Measurements from ENCODE around the gene KCNJ3. TPM values are rescaled to one million over a fixed set of nuclear protein-coding genes. Genes with fewer than 3 reads are reported as not detected.

Gene KCNJ3
- total and polyA plus RNA-seq, 11 donors: 0.07 to 6.2 (median 0.40) TPM

DNA sequence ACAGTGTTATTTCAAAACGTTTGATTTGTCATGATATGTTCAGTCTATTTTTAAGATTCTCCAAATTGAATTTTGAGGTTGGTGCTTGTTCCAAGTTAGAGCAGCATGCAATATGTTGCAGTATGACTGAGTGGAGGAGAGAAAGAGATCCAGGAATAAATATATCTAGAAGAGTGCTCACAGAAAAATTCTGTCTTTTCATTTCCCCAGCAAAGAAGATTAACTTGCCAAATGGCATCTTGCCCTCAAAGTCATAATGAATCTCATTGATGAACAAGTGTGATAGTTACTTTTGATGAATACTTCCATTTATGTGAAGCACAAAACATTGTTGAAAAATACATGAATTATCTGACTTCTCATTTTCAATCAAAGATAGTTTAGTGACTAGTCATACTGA, 95.9 kb downstream of the KCNJ3 start:
- Histone ChIP-seq H3K27ac (no peak overlapping the region), H3K9me3 (no peaks in the 10 kb centered on the region), H3K36me3 (no peaks in the 10 kb centered on the region), H3K27me3 (no peaks in the 10 kb centered on the region), H3K4me1 (no peaks in the 10 kb centered on the region), H3K4me3 (no peak overlapping the region)
- 41 to 47% (median 45%) methylated on average over 1 of the region's 1 CpG for WGBS, 4 donors
- intact Hi-C loops (cut with DNase I): no loop called here
- ATAC-seq: no peak
- no peak for DNase-seq
- TF ChIP-seq, protein P1, sequence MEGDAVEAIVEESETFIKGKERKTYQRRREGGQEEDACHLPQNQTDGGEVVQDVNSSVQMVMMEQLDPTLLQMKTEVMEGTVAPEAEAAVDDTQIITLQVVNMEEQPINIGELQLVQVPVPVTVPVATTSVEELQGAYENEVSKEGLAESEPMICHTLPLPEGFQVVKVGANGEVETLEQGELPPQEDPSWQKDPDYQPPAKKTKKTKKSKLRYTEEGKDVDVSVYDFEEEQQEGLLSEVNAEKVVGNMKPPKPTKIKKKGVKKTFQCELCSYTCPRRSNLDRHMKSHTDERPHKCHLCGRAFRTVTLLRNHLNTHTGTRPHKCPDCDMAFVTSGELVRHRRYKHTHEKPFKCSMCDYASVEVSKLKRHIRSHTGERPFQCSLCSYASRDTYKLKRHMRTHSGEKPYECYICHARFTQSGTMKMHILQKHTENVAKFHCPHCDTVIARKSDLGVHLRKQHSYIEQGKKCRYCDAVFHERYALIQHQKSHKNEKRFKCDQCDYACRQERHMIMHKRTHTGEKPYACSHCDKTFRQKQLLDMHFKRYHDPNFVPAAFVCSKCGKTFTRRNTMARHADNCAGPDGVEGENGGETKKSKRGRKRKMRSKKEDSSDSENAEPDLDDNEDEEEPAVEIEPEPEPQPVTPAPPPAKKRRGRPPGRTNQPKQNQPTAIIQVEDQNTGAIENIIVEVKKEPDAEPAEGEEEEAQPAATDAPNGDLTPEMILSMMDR (IDR thresholded peaks at IDR 0.05): no peak
- no peak for TF ChIP-seq POLR2A (IDR thresholded peaks at IDR 0.05)

DNA sequence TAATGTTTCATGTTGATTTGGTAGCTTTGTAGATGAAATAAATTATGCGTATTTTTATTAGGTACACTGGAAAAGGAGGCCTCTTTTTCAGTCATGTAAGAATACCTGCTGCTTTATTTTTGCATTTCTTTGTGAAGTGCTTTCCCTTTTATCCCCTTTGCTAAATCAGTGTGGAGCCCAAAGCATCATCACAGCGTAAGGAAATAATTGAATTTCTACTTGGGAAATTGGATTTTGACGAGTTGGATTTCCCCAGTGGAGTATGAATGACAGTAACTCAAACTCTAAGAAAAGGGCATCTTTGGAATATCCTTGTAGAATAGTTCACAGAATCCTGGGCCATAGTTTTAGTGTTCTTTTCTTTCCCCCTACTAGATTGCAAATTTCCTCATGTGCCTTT, 97.2 kb downstream of the KCNJ3 start:
- WGBS, 4 donors: 68 to 84% (median 81%) methylated on average over 3 of the region's 3 CpGs
- no peaks in the 10 kb centered on the region for H3K27me3 ChIP-seq
- DNase-seq (no peak), ATAC-seq (no peak)
- no peak overlapping the region for H3K27ac ChIP-seq
- intact Hi-C loops (cut with DNase I): no loop called here
- no peaks in the 10 kb centered on the region for H3K36me3 ChIP-seq
- H3K4me3 ChIP-seq: no peak overlapping the region
- H3K9me3 ChIP-seq: no peaks in the 10 kb centered on the region
- H3K4me1 ChIP-seq: no peaks in the 10 kb centered on the region
- TF ChIP-seq POLR2A (IDR thresholded peaks at IDR 0.05): no peak
- TF ChIP-seq, protein P1 (IDR thresholded peaks at IDR 0.05): no peak

DNA sequence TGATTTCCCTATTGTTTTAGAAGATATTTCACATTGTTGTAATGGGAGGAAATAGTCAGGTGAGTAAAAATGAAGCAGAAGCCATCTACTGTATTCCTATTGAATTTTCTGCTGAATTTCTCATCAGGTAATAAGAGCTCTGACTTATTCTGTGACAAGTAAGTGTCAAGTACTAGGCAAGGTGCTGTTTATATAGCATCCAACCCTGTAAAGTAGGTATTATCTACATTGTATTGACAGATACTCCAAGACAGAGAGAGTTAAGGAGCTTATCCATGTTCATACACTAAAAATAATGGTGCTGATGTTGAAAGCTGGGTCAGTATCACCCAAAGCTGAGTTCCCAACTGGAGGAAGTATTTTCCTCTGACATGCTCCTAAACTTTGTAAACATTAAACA, 106.0 kb downstream of the KCNJ3 start:
- Histone ChIP-seq H3K36me3 (no peaks in the 10 kb centered on the region), H3K4me3 (no peak overlapping the region), H3K27ac (no peak overlapping the region), H3K27me3 (no peaks in the 10 kb centered on the region), H3K9me3 (peaks cover 0 to 6% (median 0%) of the 10 kb centered on the region in 12 donors), H3K4me1 (no peaks in the 10 kb centered on the region)
- DNase-seq: no peak
- intact Hi-C loops (cut with DNase I): no loop called here
- ATAC-seq: no peak
- no peak for TF ChIP-seq POLR2A (IDR thresholded peaks at IDR 0.05)
- TF ChIP-seq, protein P1 (IDR thresholded peaks at IDR 0.05): no peak

DNA sequence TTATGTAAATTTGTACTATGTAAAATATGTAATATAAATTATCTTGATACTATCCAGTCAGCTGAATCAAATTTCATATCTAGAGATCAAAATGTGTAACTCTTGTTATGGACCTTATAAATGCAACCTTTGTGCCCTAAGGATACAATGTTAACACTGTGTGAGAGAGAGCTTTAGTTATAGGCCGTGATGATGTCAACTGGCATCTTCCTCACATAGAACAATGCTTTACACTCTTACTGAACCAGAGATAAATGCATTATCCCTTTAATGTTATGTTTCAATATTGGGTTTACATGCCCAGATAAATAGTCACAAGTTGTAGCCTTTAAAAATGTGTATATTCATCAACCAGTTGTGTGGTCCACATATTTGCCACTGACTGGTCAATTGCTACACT, 115.1 kb downstream of the KCNJ3 start:
- no peaks in the 10 kb centered on the region for H3K27me3 ChIP-seq
- 82 to 88% (median 85%) methylated on average over 1 of the region's 1 CpG for WGBS, 4 donors
- no peaks in the 10 kb centered on the region for H3K9me3 ChIP-seq
- no peak overlapping the region for H3K4me3 ChIP-seq
- no peak for TF ChIP-seq POLR2A (IDR thresholded peaks at IDR 0.05)
- TF ChIP-seq, protein P1 (IDR thresholded peaks at IDR 0.05): no peak
- no peak overlapping the region for H3K27ac ChIP-seq
- intact Hi-C loops (cut with DNase I): no loop called here
- no peak for DNase-seq
- no peak for ATAC-seq
- no peaks in the 10 kb centered on the region for H3K4me1 ChIP-seq
- no peaks in the 10 kb centered on the region for H3K36me3 ChIP-seq
